Fibroblast of lung (primary cell): ENCODE measurements around the gene SEMA7A. TPM values are rescaled to one million over a fixed set of nuclear protein-coding genes. Genes with fewer than 3 reads are reported as not detected.

Experiments
- DNase-seq, 2 donors: peaks; one replicate each; pipeline versions ENCODE4 v3.0.0 to v3.0.0-alpha.2; 2010; ENCODE audit warnings: low read depth in 2 of 2
- H2AFZ ChIP-seq: 2 replicates; pipeline ENCODE4 v1.5.1; 2012; ENCODE audit warnings: low read length, control low read depth, inconsistent platforms
- H3K27ac ChIP-seq: 2 replicates; pipeline ENCODE4 v1.5.1; 2011; ENCODE audit warnings: low read length, control low read depth; ENCODE audit not compliant: insufficient read depth
- H3K27me3 ChIP-seq: 2 replicates; pipeline ENCODE4 v1.5.1; 2011; ENCODE audit warnings: mild to moderate bottlenecking, low read length; ENCODE audit not compliant: control insufficient read depth, insufficient read depth
- H3K36me3 ChIP-seq: 2 replicates; pipeline ENCODE4 v1.5.1; 2011; ENCODE audit warnings: low read length; ENCODE audit not compliant: control insufficient read depth, insufficient read depth
- H3K4me1 ChIP-seq: 2 replicates; pipeline ENCODE4 v1.5.1; 2011; ENCODE audit warnings: low read length; ENCODE audit not compliant: control insufficient read depth, insufficient read depth; ENCODE audit errors: extremely low read depth
- H3K4me2 ChIP-seq: 2 replicates; pipeline ENCODE4 v1.5.1; 2011; ENCODE audit warnings: low read length, control low read depth; ENCODE audit not compliant: insufficient read depth; ENCODE audit errors: extremely low read depth
- H3K4me3 ChIP-seq, 4 experiments: fragments of 200-600 bp in 1 of 4; sonication (generic) in 1 of 4; replicated peaks in 1 of 4; 2 replicates each; pipeline ENCODE4 v1.5.1; 2011 to 2016; ENCODE audit warnings: low read length in 4 of 4, low read depth in 3 of 4, mild to moderate bottlenecking in 3 of 4, control low read depth in 2 of 4, inconsistent platforms in 1 of 4, mixed read lengths in 1 of 4; ENCODE audit not compliant: insufficient read depth in 1 of 4; ENCODE audit errors: control extremely low read depth in 1 of 4
- H3K79me2 ChIP-seq: 2 replicates; pipeline ENCODE4 v1.5.1; 2012; ENCODE audit warnings: mild to moderate bottlenecking, low read length, inconsistent platforms; ENCODE audit not compliant: control insufficient read depth, insufficient read depth
- H3K9ac ChIP-seq: 2 replicates; pipeline ENCODE4 v1.5.1; 2011; ENCODE audit warnings: mild to moderate bottlenecking, low read length, control low read depth; ENCODE audit not compliant: insufficient read depth
- H3K9me3 ChIP-seq: 2 replicates; pipeline ENCODE4 v1.5.1; 2012; ENCODE audit warnings: low read depth, low read length; ENCODE audit not compliant: control insufficient read depth, insufficient read depth
- H4K20me1 ChIP-seq: 2 replicates; pipeline ENCODE4 v1.5.1; 2011; ENCODE audit warnings: low read length; ENCODE audit not compliant: control insufficient read depth, insufficient read depth; ENCODE audit errors: extremely low read depth
- CTCF ChIP-seq, 2 donors: IDR thresholded peaks in 1 of 2; conservative IDR thresholded peaks in 1 of 2; 1 replicate in 1 of 2; 2 replicates in 1 of 2; pipeline ENCODE4 v1.5.1; 2011 to 2012; ENCODE audit warnings: low read length in 2 of 2, control low read depth in 1 of 2, inconsistent platforms in 1 of 2, low read depth in 1 of 2, mild to moderate bottlenecking in 1 of 2
- EZH2 ChIP-seq: IDR thresholded peaks from 2 replicates; pipeline ENCODE4 v1.5.1; 2012; ENCODE audit warnings: low read length, control low read depth, mild to moderate bottlenecking; ENCODE audit errors: missing control alignments
- polyA plus RNA-seq, 2 donors: library from polyadenylated mRNA; depleted of rRNA in 1 of 2; stranded (reverse) in 1 of 2; unstranded in 1 of 2; fragments of >200 nt; gene quantifications; 2 replicates each; pipeline ENCODE4 v1.2.1, GENCODE V29; 2011 to 2012; ENCODE audit warnings: missing spikeins in 1 of 2
- total RNA-seq: library from RNA; depleted of rRNA; stranded (reverse); fragments of >200 nt; gene quantifications from 2 replicates; pipeline ENCODE4 v1.2.1, GENCODE V29; 2014

SEMA7A gene
- total and polyA plus RNA-seq, 2 donors (not counting 1 experiment from before 2014, with no cell fraction given) = 5.6 to 12.5 TPM

GRCh38 chr15:74394090-74394846, 39.5 kb downstream of the SEMA7A start:
- Histone ChIP-seq H2AFZ (no peak overlapping the region), H3K9ac (no peak overlapping the region), H3K27me3 (no peaks in the 10 kb centered on the region), H3K4me2 (no peak overlapping the region), H3K9me3 (no peaks in the 10 kb centered on the region), H3K36me3 (no peaks in the 10 kb centered on the region), H3K4me1 (peaks cover 30% of the 10 kb centered on the region), H3K4me3 (no peak overlapping the region), H3K79me2 (no peaks in the 10 kb centered on the region), H3K27ac (no peak overlapping the region), H4K20me1 (no peaks in the 10 kb centered on the region)
- DNase-seq = no peak
- TF ChIP-seq EZH2 = no peak
- TF ChIP-seq CTCF (conservative IDR thresholded peaks at IDR 0.05 in 1 of 2, IDR thresholded peaks at IDR 0.05 in 1 of 2; ENCODE audit: low read depth in 1 of 2, low read length in 2 of 2) = no peak

- no peaks in the 10 kb centered on the region for H3K9me3 ChIP-seq
- H4K20me1 ChIP-seq = no peaks in the 10 kb centered on the region
- H3K9ac ChIP-seq = no peak overlapping the region
- H3K4me3 ChIP-seq = no peak overlapping the region
- H3K4me2 ChIP-seq = no peak overlapping the region
- no peak for TF ChIP-seq EZH2
- no peak for TF ChIP-seq CTCF (conservative IDR thresholded peaks at IDR 0.05 in 1 of 2, IDR thresholded peaks at IDR 0.05 in 1 of 2; ENCODE audit: low read depth in 1 of 2, low read length in 2 of 2)
- H3K27me3 ChIP-seq = no peaks in the 10 kb centered on the region
- H3K4me1 ChIP-seq = peaks cover 30% of the 10 kb centered on the region
- no peaks in the 10 kb centered on the region for H3K36me3 ChIP-seq
- DNase-seq = no peak
- H3K27ac ChIP-seq = no peak overlapping the region
- H3K79me2 ChIP-seq = no peaks in the 10 kb centered on the region
- H2AFZ ChIP-seq = no peak overlapping the region
These were observed 40.3 kb downstream of the SEMA7A start for GRCh38 chr15:74393423-74393822.

- Histone ChIP-seq H3K79me2 (no peaks in the 10 kb centered on the region), H3K4me2 (no peak overlapping the region), H3K9ac (no peak overlapping the region), H2AFZ (no peak overlapping the region), H3K4me3 (no peak overlapping the region), H4K20me1 (no peaks in the 10 kb centered on the region), H3K4me1 (peaks cover 26% of the 10 kb centered on the region), H3K27ac (no peak overlapping the region), H3K36me3 (no peaks in the 10 kb centered on the region), H3K27me3 (no peaks in the 10 kb centered on the region), H3K9me3 (no peaks in the 10 kb centered on the region)
- no peak for DNase-seq
- TF ChIP-seq CTCF (conservative IDR thresholded peaks at IDR 0.05 in 1 of 2, IDR thresholded peaks at IDR 0.05 in 1 of 2; ENCODE audit: low read depth in 1 of 2, low read length in 2 of 2) (no peak), EZH2 (no peak)
These were observed 40.9 kb downstream of the SEMA7A start for GRCh38 chr15:74392902-74393301.
